CD14-positive monocyte (primary cell): ENCODE measurements around the gene FGFR2. TPM values are rescaled to one million over a fixed set of nuclear protein-coding genes. Genes with fewer than 3 reads are reported as not detected.

ENCODE experiments used
- DNase-seq, 3 donors: peaks; one replicate each; pipeline ENCODE4 v3.0.0-alpha.2; 2011 to 2022
- H2AFZ ChIP-seq: 2 replicates; pipeline ENCODE4 v1.6.0; 2012; ENCODE audit warnings: mild to moderate bottlenecking, low read depth, low read length, inconsistent platforms; ENCODE audit not compliant: insufficient read depth, poor library complexity, severe bottlenecking
- H3K27ac ChIP-seq, 2 donors: 1 replicate in 1 of 2; 2 replicates in 1 of 2; pipeline ENCODE4 v1.5.1; 2012 to 2013; ENCODE audit warnings: low read length in 2 of 2, control low read depth in 1 of 2, inconsistent platforms in 1 of 2, low read depth in 1 of 2, mild to moderate bottlenecking in 1 of 2
- H3K27me3 ChIP-seq, 2 donors: one replicate each; pipeline versions ENCODE4 v1.6.0 to v1.6.1; 2011 to 2013; ENCODE audit warnings: low read length in 2 of 2; ENCODE audit not compliant: control insufficient read depth in 2 of 2, insufficient read depth in 2 of 2
- H3K36me3 ChIP-seq, 2 donors: replicated peaks in 1 of 2; 1 replicate in 1 of 2; 2 replicates in 1 of 2; pipeline versions ENCODE4 v1.5.1 to v1.6.1; 2012 to 2013; ENCODE audit warnings: low read length in 2 of 2, control low read depth in 1 of 2, inconsistent platforms in 1 of 2, mild to moderate bottlenecking in 1 of 2; ENCODE audit not compliant: insufficient read depth in 2 of 2, control insufficient read depth in 1 of 2
- H3K4me1 ChIP-seq, 2 donors: 1 replicate in 1 of 2; 2 replicates in 1 of 2; pipeline versions ENCODE4 v1.5.1 to v1.6.1; 2012 to 2013; ENCODE audit warnings: low read length in 2 of 2, control low read depth in 1 of 2, inconsistent platforms in 1 of 2, mild to moderate bottlenecking in 1 of 2, moderate library complexity in 1 of 2; ENCODE audit not compliant: insufficient read depth in 2 of 2, control insufficient read depth in 1 of 2
- H3K4me2 ChIP-seq: replicated peaks from 2 replicates; pipeline ENCODE3; 2012; ENCODE audit warnings: low read length, moderate library complexity, mild to moderate bottlenecking; ENCODE audit not compliant: poor library complexity, severe bottlenecking; ENCODE audit errors: extremely low read depth
- H3K4me3 ChIP-seq, 3 experiments: fragments of 200-600 bp in 1 of 3; sonication (generic) in 1 of 3; replicated peaks in 1 of 3; 1 replicate in 2 of 3; 2 replicates in 1 of 3; pipeline ENCODE4 v1.5.1; 2011 to 2013; ENCODE audit warnings: low read length in 3 of 3, mild to moderate bottlenecking in 3 of 3, control low read depth in 2 of 3, low read depth in 2 of 3, inconsistent platforms in 1 of 3, moderate library complexity in 1 of 3
- H3K79me2 ChIP-seq: 2 replicates; pipeline ENCODE4 v1.6.0; 2012; ENCODE audit warnings: mild to moderate bottlenecking, control low read depth, inconsistent platforms, low read length, moderate library complexity; ENCODE audit not compliant: insufficient read depth
- H3K9ac ChIP-seq: 2 replicates; pipeline ENCODE4 v1.6.0; 2017; ENCODE audit warnings: low read length, mild to moderate bottlenecking; ENCODE audit not compliant: insufficient read depth, poor library complexity, severe bottlenecking
- H3K9me3 ChIP-seq, 2 donors: replicated peaks in 1 of 2; 1 replicate in 1 of 2; 2 replicates in 1 of 2; pipeline versions ENCODE4 v1.5.1 to v1.6.1; 2012 to 2013; ENCODE audit warnings: low read length in 2 of 2, control low read depth in 1 of 2; ENCODE audit not compliant: control insufficient read depth in 1 of 2, insufficient read depth in 1 of 2
- H4K20me1 ChIP-seq: 2 replicates; pipeline ENCODE4 v1.6.0; 2012; ENCODE audit warnings: mild to moderate bottlenecking, low read length, control low read depth, moderate library complexity; ENCODE audit not compliant: insufficient read depth
- H3K27ac Mint-ChIP-seq, 7 donors: one replicate each; pipeline ENCODE4 v1.8.0; 2020; ENCODE audit warnings: mild to moderate bottlenecking in 7 of 7, mixed read lengths in 7 of 7, moderate library complexity in 6 of 7, inconsistent platforms in 2 of 7
- H3K27me3 Mint-ChIP-seq, 3 donors: one replicate each; pipeline ENCODE4 v1.8.0; 2021 to 2022; ENCODE audit warnings: low read depth in 3 of 3, mild to moderate bottlenecking in 3 of 3, mixed read lengths in 3 of 3, moderate library complexity in 3 of 3, inconsistent platforms in 1 of 3
- H3K36me3 Mint-ChIP-seq, 2 donors: one replicate each; pipeline ENCODE4 v1.8.0; 2020; ENCODE audit warnings: mixed read lengths in 2 of 2, inconsistent platforms in 1 of 2, mild to moderate bottlenecking in 1 of 2
- H3K4me1 Mint-ChIP-seq: one replicate; pipeline ENCODE4 v1.8.0; 2020; ENCODE audit warnings: mild to moderate bottlenecking, mixed read lengths
- H3K4me3 Mint-ChIP-seq, 2 donors: one replicate each; pipeline ENCODE4 v1.8.0; 2020; ENCODE audit warnings: mild to moderate bottlenecking in 2 of 2, mixed read lengths in 2 of 2, moderate library complexity in 1 of 2
- H3K9me3 Mint-ChIP-seq, 7 donors: one replicate each; pipeline ENCODE4 v1.8.0; 2020 to 2022; ENCODE audit warnings: mixed read lengths in 7 of 7, mild to moderate bottlenecking in 6 of 7, moderate library complexity in 6 of 7, inconsistent platforms in 2 of 7
- CTCF ChIP-seq: fragments of 200-600 bp; IDR thresholded peaks from one replicate; pipeline ENCODE4 v1.8.0; 2022; ENCODE audit warnings: antibody characterized with exemption, mild to moderate bottlenecking
- WGBS: methylation state at CpG from one replicate; pipeline ENCODE4 v1.1.5; 2013; ENCODE audit warnings: missing lambda C conversion rate; ENCODE audit not compliant: insufficient coverage; 5-methylcytosine and 5-hydroxymethylcytosine counted together
- intact Hi-C, 2 donors: fragments of 100-400 bp; cut with micrococcal nuclease; formaldehyde crosslinking; loops; one replicate each; pipeline versions ENCODE4 v1.15.0 to v1.15.1; 2023
- polyA plus RNA-seq, 3 donors: library from polyadenylated mRNA; depleted of rRNA in 1 of 3; unstranded in 2 of 3; stranded (reverse) in 1 of 3; fragments of 300-500 nt in 2 of 3; fragments of >200 nt in 1 of 3; fragmentation: Illumina TruSeq in 2 of 3; gene quantifications; 1 replicate in 2 of 3; 2 replicates in 1 of 3; pipeline ENCODE4 v1.2.3, GENCODE V29; 2012 to 2021

Gene FGFR2
- polyA plus RNA-seq, 3 donors: not detected

- no peak for TF ChIP-seq CTCF
- H3K9ac ChIP-seq: no peak overlapping the region
- no peaks in the 10 kb centered on the region for H4K20me1 ChIP-seq
- Mint-ChIP-seq H3K4me3 (no peak overlapping the region), H3K27me3 (peaks cover 33 to 63% (median 37%) of the 10 kb centered on the region in 3 donors), H3K4me1 (peaks cover 2% of the 10 kb centered on the region), H3K36me3 (peaks cover 0 to 1% of the 10 kb centered on the region in 2 donors), H3K27ac (no peak overlapping the region), H3K9me3 (peaks cover 0 to 1% (median 0%) of the 10 kb centered on the region in 7 donors)
- H3K4me2 ChIP-seq: no peak overlapping the region
- no peaks in the 10 kb centered on the region for H3K9me3 ChIP-seq
- no peak for DNase-seq
- no peak overlapping the region for H3K4me3 ChIP-seq
- H2AFZ ChIP-seq: no peak overlapping the region
- no peaks in the 10 kb centered on the region for H3K4me1 ChIP-seq
- no peaks in the 10 kb centered on the region for H3K36me3 ChIP-seq
- intact Hi-C loops: loop anchor here in 1 of 2 donors (10.0 kb wide), 1 partner anchor 661 kb away; no protein-coding TSS in a partner anchor
- peaks cover 9 to 39% of the 10 kb centered on the region in 2 donors for H3K27me3 ChIP-seq
- no peaks in the 10 kb centered on the region for H3K79me2 ChIP-seq
- no peak overlapping the region for H3K27ac ChIP-seq
Observed at GRCh38 chr10:121605708-121606107, 7.5 kb upstream of the FGFR2 start.

- no peak overlapping the region for H3K4me3 ChIP-seq
- no peak overlapping the region for H3K27ac ChIP-seq
- peaks cover 55 to 77% (median 61%) of the 10 kb centered on the region in 3 donors for H3K27me3 Mint-ChIP-seq
- H3K4me1 Mint-ChIP-seq: peaks cover 3% of the 10 kb centered on the region
- TF ChIP-seq CTCF: no peak
- H3K4me2 ChIP-seq: no peak overlapping the region
- intact Hi-C loops: loop anchor here in 1 of 2 donors (10.0 kb wide), 1 partner anchor 657 kb away; no protein-coding TSS in a partner anchor
- H3K36me3 Mint-ChIP-seq: peaks cover 3 to 4% of the 10 kb centered on the region in 2 donors
- peaks cover 0 to 12% of the 10 kb centered on the region in 2 donors for H3K9me3 ChIP-seq
- no peak overlapping the region for H3K9ac ChIP-seq
- H4K20me1 ChIP-seq: no peaks in the 10 kb centered on the region
- H3K4me3 Mint-ChIP-seq: peak overlapping the region in 1 of 2 donors; percentile 40
- H3K79me2 ChIP-seq: no peaks in the 10 kb centered on the region
- DNase-seq: no peak
- no peak overlapping the region for H2AFZ ChIP-seq
- peaks cover 0 to 7% (median 3%) of the 10 kb centered on the region in 7 donors for H3K9me3 Mint-ChIP-seq
- H3K36me3 ChIP-seq: no peaks in the 10 kb centered on the region
- peaks cover 37 to 56% of the 10 kb centered on the region in 2 donors for H3K27me3 ChIP-seq
- WGBS: 79% methylated on average over 9 of the region's 11 CpGs
- H3K4me1 ChIP-seq: no peaks in the 10 kb centered on the region
- no peak overlapping the region for H3K27ac Mint-ChIP-seq
Observed at GRCh38 chr10:121601458-121601857, 3.2 kb upstream of the FGFR2 start.
